HCT116 (cell line): Measurements from ENCODE around the gene KIAA0232. TPM values are rescaled to one million over a fixed set of nuclear protein-coding genes. Genes with fewer than 3 reads are reported as not detected.

ENCODE experiments used
- ATAC-seq: fragments of 200-7000 bp; cut with Tn5 transposase; 2 replicates; pipeline ENCODE4 v1.9.1; 2020; ENCODE audit warnings: mild to moderate bottlenecking, moderate library complexity
- BruUV-seq: library from RNA; stranded (reverse); fragments of 400-500 nt; replicated peaks from 2 replicates; lab custom pipeline; 2021; lab: Mats Ljungman, UMichigan
- CTCF ChIA-PET: fragments of 300-600 bp; sonication (Branson Sonifier 250); formaldehyde crosslinking; loops from one replicate; lab custom pipeline; 2021; ENCODE audit warnings: antibody characterized with exemption; lab: Charles Lee
- POLR2A ChIA-PET: fragments of 300-600, 350-600 bp; sonication (Branson Sonifier 250); formaldehyde crosslinking; loops from one replicate; lab custom pipeline; 2021; ENCODE audit warnings: antibody characterized with exemption; lab: Charles Lee
- RAD21 ChIA-PET, 2 experiments: fragments of 300-600 bp; sonication (Branson Sonifier 250); formaldehyde crosslinking; loops; one replicate each; lab custom pipeline; 2023; ENCODE audit warnings: low total read pairs in 2 of 2; ENCODE audit not compliant: uncharacterized antibody in 2 of 2, unreplicated experiment in 2 of 2, low non-redundant PET in 1 of 2; lab: Charles Lee
- DNase-seq: peaks from one replicate; pipeline ENCODE4 v3.0.0-alpha.2; 2010; ENCODE audit warnings: low read depth, low spot score
- H2AFZ ChIP-seq: fragments of 200-600 bp; shearing (Covaris generic), sonication (generic); 2 replicates; pipeline ENCODE4 v1.6.1; 2017; ENCODE audit warnings: low read depth, mixed run types, mixed read lengths, antibody characterized with exemption, low read length; ENCODE audit not compliant: poor library complexity, severe bottlenecking
- H3K27ac ChIP-seq: 2 replicates; pipeline ENCODE4 v1.5.1; 2012; ENCODE audit warnings: low read depth, low read length
- H3K27me3 ChIP-seq: fragments of 200-600 bp; sonication (generic); 2 replicates; pipeline ENCODE4 v1.6.1; 2016; ENCODE audit warnings: mixed run types, low read length, mixed read lengths; ENCODE audit not compliant: insufficient read depth
- H3K36me3 ChIP-seq, 2 experiments: fragments of 200-500 bp in 1 of 2; fragments of 200-600 bp in 1 of 2; sonication (Bioruptor generic) in 1 of 2; sonication (generic) in 1 of 2; 2 replicates each; pipeline versions ENCODE4 v1.5.1 to v1.6.1; 2014 to 2016; ENCODE audit warnings: low read length in 2 of 2, inconsistent platforms in 1 of 2, mixed read lengths in 1 of 2, mixed run types in 1 of 2; ENCODE audit not compliant: insufficient read depth in 2 of 2, control insufficient read depth in 1 of 2
- H3K4me1 ChIP-seq, 2 experiments: fragments of 200-600 bp in 1 of 2; sonication (generic) in 1 of 2; 2 replicates each; pipeline versions ENCODE4 v1.5.1 to v1.6.1; 2012 to 2017; ENCODE audit warnings: low read length in 2 of 2, inconsistent platforms in 1 of 2, mild to moderate bottlenecking in 1 of 2, mixed read lengths in 1 of 2, mixed run types in 1 of 2, moderate library complexity in 1 of 2; ENCODE audit not compliant: insufficient read depth in 2 of 2, control insufficient read depth in 1 of 2
- H3K4me2 ChIP-seq: fragments of 200-600 bp; sonication (generic); 2 replicates; pipeline ENCODE4 v1.6.1; 2017; ENCODE audit warnings: mixed run types, low read length, mixed read lengths
- H3K4me3 ChIP-seq, 2 experiments: fragments of 200-600 bp in 1 of 2; sonication (generic) in 1 of 2; replicated peaks in 1 of 2; 2 replicates each; pipeline ENCODE4 v1.5.1; 2011 to 2016; ENCODE audit warnings: low read length in 2 of 2, control low read depth in 1 of 2, low read depth in 1 of 2, mild to moderate bottlenecking in 1 of 2, mixed read lengths in 1 of 2, mixed run types in 1 of 2
- H3K79me2 ChIP-seq: fragments of 200-600 bp; sonication (generic); 2 replicates; pipeline ENCODE4 v1.6.1; 2017; ENCODE audit warnings: mild to moderate bottlenecking, mixed run types, low read length, moderate library complexity, mixed read lengths; ENCODE audit not compliant: insufficient read depth
- H3K9ac ChIP-seq: fragments of 200-600 bp; sonication (generic); 2 replicates; pipeline ENCODE4 v1.6.1; 2016; ENCODE audit warnings: low read length, mixed read lengths
- H3K9me2 ChIP-seq: fragments of 200-600 bp; sonication (generic), shearing (Covaris generic); 2 replicates; pipeline ENCODE4 v1.6.1; 2017; ENCODE audit warnings: mixed run types, mild to moderate bottlenecking, moderate library complexity; ENCODE audit not compliant: insufficient read depth
- H3K9me3 ChIP-seq, 2 experiments: fragments of 200-500 bp in 1 of 2; fragments of 200-600 bp in 1 of 2; sonication (Bioruptor generic) in 1 of 2; sonication (generic) in 1 of 2; 2 replicates each; pipeline ENCODE4 v1.6.1; 2014 to 2017; ENCODE audit warnings: low read length in 2 of 2, mixed read lengths in 2 of 2, inconsistent platforms in 1 of 2, low read depth in 1 of 2, mild to moderate bottlenecking in 1 of 2, mixed run types in 1 of 2, moderate library complexity in 1 of 2; ENCODE audit not compliant: control insufficient read depth in 1 of 2, insufficient read depth in 1 of 2
- H4K20me1 ChIP-seq: fragments of 200-600 bp; sonication (generic), shearing (Covaris generic); 2 replicates; pipeline ENCODE4 v1.6.1; 2017; ENCODE audit warnings: mixed run types, mild to moderate bottlenecking, moderate library complexity; ENCODE audit not compliant: insufficient read depth
- CBX3 ChIP-seq: IDR thresholded peaks from 2 replicates; pipeline ENCODE4 v1.6.1; 2012; ENCODE audit warnings: low read depth
- CTCF ChIP-seq, 3 experiments: fragments of 200-600 bp in 1 of 3; sonication (generic) in 1 of 3; IDR thresholded peaks in 2 of 3; conservative IDR thresholded peaks in 1 of 3; 2 replicates each; pipeline ENCODE4 v1.5.1; 2012 to 2017; ENCODE audit warnings: low read depth in 2 of 3, low read length in 2 of 3, antibody characterized with exemption in 1 of 3, borderline replicate concordance in 1 of 3, control low read depth in 1 of 3, mild to moderate bottlenecking in 1 of 3, mixed read lengths in 1 of 3, mixed run types in 1 of 3, moderate library complexity in 1 of 3; ENCODE audit not compliant: insufficient read depth in 1 of 3
- JUND ChIP-seq: IDR thresholded peaks from 2 replicates; pipeline ENCODE4 v1.6.1; 2012
- SIN3A ChIP-seq: IDR thresholded peaks from 2 replicates; pipeline ENCODE4 v1.6.1; 2012; ENCODE audit warnings: low read depth
- SRF ChIP-seq: IDR thresholded peaks from 2 replicates; pipeline ENCODE4 v1.6.1; 2012; ENCODE audit warnings: low read depth
- YY1 ChIP-seq: IDR thresholded peaks from 2 replicates; pipeline ENCODE4 v1.6.1; 2011; ENCODE audit warnings: low read length, low read depth, moderate library complexity, mild to moderate bottlenecking; ENCODE audit not compliant: insufficient replicate concordance; ENCODE audit errors: extremely low read depth
- ZBTB33 ChIP-seq: IDR thresholded peaks from 2 replicates; pipeline ENCODE4 v1.6.1; 2011; ENCODE audit warnings: mild to moderate bottlenecking, low read length, moderate library complexity; ENCODE audit not compliant: insufficient replicate concordance; ENCODE audit errors: extremely low read depth
- ZFX ChIP-seq: fragments of 450-650 bp; IDR thresholded peaks from 2 replicates; pipeline ENCODE4 v1.6.1; 2017
- intact Hi-C: fragments of 100-400 bp; cut with micrococcal nuclease; formaldehyde crosslinking; loops from 2 replicates; pipeline ENCODE4 v1.10.0; 2022
- total RNA-seq: library from RNA; stranded (reverse); gene quantifications from one replicate; pipeline ENCODE4 v1.2.1, GENCODE V29; 2021; ENCODE audit not compliant: unreplicated experiment
- TF ChIP-seq, protein P1 (sequence below): IDR thresholded peaks from 2 replicates; pipeline ENCODE4 v1.6.1; 2012

KIAA0232 gene
- total RNA-seq, 1 experiment from 2014 or later = 18.1 TPM

- no peak overlapping the region for H3K27ac ChIP-seq
Measured at GRCh38 chr4:6887591-6888371, 105.3 kb downstream of the KIAA0232 start.

More at GRCh38 chr4:6887591-6888371, 105.3 kb downstream of the KIAA0232 start:
- no peaks in the 10 kb centered on the region for H4K20me1 ChIP-seq
- ChIA-PET CTCF (interaction anchor here (4.2 kb wide), 1 partner anchor 14 kb away, joined by 34 read pairs; no protein-coding TSS in a partner anchor), RAD21 (no interaction called here), POLR2A (no interaction called here)
- H3K4me3 ChIP-seq = no peak overlapping the region
- TF ChIP-seq ZBTB33 (no peak), YY1 (no peak), SIN3A (no peak), SRF (no peak), JUND (no peak), ZFX (no peak), CBX3 (no peak), CTCF (IDR thresholded peaks at IDR 0.05 in 2 of 3, conservative IDR thresholded peaks at IDR 0.05 in 1 of 3; ENCODE audit: borderline replicate concordance in 1 of 3, insufficient read depth in 1 of 3, low read depth in 2 of 3, low read length in 2 of 3) (no peak)
- TF ChIP-seq, protein P1, sequence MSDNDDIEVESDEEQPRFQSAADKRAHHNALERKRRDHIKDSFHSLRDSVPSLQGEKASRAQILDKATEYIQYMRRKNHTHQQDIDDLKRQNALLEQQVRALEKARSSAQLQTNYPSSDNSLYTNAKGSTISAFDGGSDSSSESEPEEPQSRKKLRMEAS = no peak
- intact Hi-C loops = no loop called here
- H3K9me2 ChIP-seq = no peaks in the 10 kb centered on the region
- H2AFZ ChIP-seq = no peak overlapping the region
- ATAC-seq (no peak), DNase-seq (no peak)
- no TSS peak for BruUV-seq
- 0 out of 4 replicates have a peak, but pooled peaks cover 0 to under 1% of the 10 kb centered on the region in 2 experiments for H3K36me3 ChIP-seq
- H3K27me3 ChIP-seq = no peaks in the 10 kb centered on the region
- H3K9me3 ChIP-seq = peaks cover 0 to 4% of the 10 kb centered on the region in 2 experiments; a peak in 2 of 4 replicates
- H3K9ac ChIP-seq = no peak overlapping the region
- no peaks in the 10 kb centered on the region for H3K4me1 ChIP-seq
- no peak overlapping the region for H3K4me2 ChIP-seq
- no peaks in the 10 kb centered on the region for H3K79me2 ChIP-seq
